GM23248 (cell line): ENCODE results near the gene GAGE12E.
"Not testable (repeated sequence)": the region's sequence is repeated elsewhere in the genome, so short reads cannot be mapped to it uniquely, and the experiment has no call there.

ENCODE experiments used
- EZH2 ChIP-seq: fragments of 200-600 bp; sonication (generic); IDR thresholded peaks from 2 replicates; pipeline ENCODE4 v1.6.1; 2018; ENCODE audit warnings: antibody characterized with exemption, mild to moderate bottlenecking; ENCODE audit not compliant: insufficient read depth, poor library complexity, severe bottlenecking
- EZH2phosphoT487 ChIP-seq: fragments of 200-600 bp; sonication (generic); IDR thresholded peaks from 2 replicates; pipeline ENCODE4 v1.6.1; 2018; ENCODE audit warnings: antibody characterized with exemption, moderate library complexity, mild to moderate bottlenecking, low read depth; ENCODE audit not compliant: insufficient read depth

GRCh38 chrX:49589769-49590478, 38.8 kb downstream of the GAGE12E start:
- not testable (repeated sequence) for TF ChIP-seq EZH2, EZH2phosphoT487
